Skeletal muscle satellite cell (primary cell): ENCODE measurements around the gene CDCA3. TPM values are rescaled to one million over a fixed set of nuclear protein-coding genes. Genes with fewer than 3 reads are reported as not detected.
A peak's percentile ranks its signal among the peaks of the same experiment; 100 is the strongest.
"Not testable (repeated sequence)": the region's sequence is repeated elsewhere in the genome, so short reads cannot be mapped to it uniquely, and the experiment has no call there.

Source experiments
- H3K27me3 ChIP-seq: 2 replicates; pipeline ENCODE4 v1.7.0; 2013; ENCODE audit warnings: low read length; ENCODE audit not compliant: control insufficient read depth, insufficient read depth
- H3K36me3 ChIP-seq: 2 replicates; pipeline ENCODE4 v1.7.0; 2013; ENCODE audit warnings: mild to moderate bottlenecking, control low read depth, low read length; ENCODE audit not compliant: insufficient read depth
- H3K4me1 ChIP-seq: 2 replicates; pipeline ENCODE4 v1.7.0; 2013; ENCODE audit warnings: low read length; ENCODE audit not compliant: control insufficient read depth, insufficient read depth
- H3K4me2 ChIP-seq: 2 replicates; pipeline ENCODE4 v1.7.0; 2013; ENCODE audit warnings: mild to moderate bottlenecking, low read length
- H3K4me3 ChIP-seq: 2 replicates; pipeline ENCODE4 v1.7.0; 2013; ENCODE audit warnings: low read length
- H3K9ac ChIP-seq: 2 replicates; pipeline ENCODE4 v1.7.0; 2013; ENCODE audit warnings: mild to moderate bottlenecking, low read depth, low read length, moderate library complexity
- H3K9me3 ChIP-seq: replicated peaks from 2 replicates; pipeline ENCODE4 v1.7.0; 2013; ENCODE audit warnings: mild to moderate bottlenecking, control low read depth, low read length
- total RNA-seq: library from RNA; depleted of rRNA; stranded (reverse); fragments of >200 nt; gene quantifications from 2 replicates; pipeline ENCODE4 v1.2.3, GENCODE V29; 2012; rRNA removed

CDCA3 gene
- 11.2 and 25.3 TPM in 2 replicates for total RNA-seq

DNA sequence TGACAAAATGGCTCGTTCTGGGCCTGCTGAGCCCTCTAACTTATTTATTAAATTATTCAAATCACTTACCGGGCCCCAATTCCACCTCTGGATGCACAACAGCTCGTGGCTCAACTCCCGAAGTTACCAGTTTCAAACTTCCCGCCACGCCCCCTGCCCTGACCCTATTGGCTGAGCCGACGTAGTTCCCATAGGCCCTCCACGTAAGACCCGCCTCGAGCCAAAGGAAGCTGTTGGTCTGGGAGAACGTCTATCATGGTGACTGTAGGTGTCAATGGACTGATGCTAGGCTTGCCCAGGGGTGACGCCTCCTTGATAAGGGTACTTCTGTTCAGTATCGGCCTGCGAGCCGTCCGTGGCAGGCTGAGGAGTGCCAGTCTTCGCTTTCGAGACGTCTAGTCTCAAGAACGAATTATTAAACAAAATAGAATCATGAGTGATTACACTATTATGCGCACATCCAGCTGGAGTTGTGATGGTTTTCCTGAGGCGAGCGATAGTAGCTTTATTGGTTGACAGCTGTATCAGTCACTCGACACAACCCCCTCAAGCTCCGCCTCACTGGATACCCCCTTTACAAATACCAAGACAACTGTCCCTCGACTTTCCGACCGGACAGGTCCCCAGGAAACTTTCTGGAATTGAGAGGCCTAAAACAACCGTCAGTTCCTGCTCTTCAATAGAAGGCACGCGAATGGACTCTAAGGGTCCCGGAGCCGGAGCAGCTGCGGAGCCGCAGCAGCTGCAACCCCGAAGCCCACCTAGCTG is at the start of gene CDCA3:
Gene CDCA3 (minus strand): TSS at position 134 of the 768 bp plus-strand sequence. CDS start 334 bp downstream, outside the sequence.
- Histone ChIP-seq H3K4me2 (peak within 1 kb of the TSS; percentile 87), H3K9me3 (no peaks in the 10 kb centered on the region), H3K4me1 (peaks cover 29% of the 10 kb centered on the region), H3K36me3 (peaks cover 49% of the 10 kb centered on the region), H3K9ac (peak within 1 kb of the TSS; percentile 87), H3K4me3 (peak within 1 kb of the TSS; percentile 90), H3K27me3 (no peaks in the 10 kb centered on the region)

DNA sequence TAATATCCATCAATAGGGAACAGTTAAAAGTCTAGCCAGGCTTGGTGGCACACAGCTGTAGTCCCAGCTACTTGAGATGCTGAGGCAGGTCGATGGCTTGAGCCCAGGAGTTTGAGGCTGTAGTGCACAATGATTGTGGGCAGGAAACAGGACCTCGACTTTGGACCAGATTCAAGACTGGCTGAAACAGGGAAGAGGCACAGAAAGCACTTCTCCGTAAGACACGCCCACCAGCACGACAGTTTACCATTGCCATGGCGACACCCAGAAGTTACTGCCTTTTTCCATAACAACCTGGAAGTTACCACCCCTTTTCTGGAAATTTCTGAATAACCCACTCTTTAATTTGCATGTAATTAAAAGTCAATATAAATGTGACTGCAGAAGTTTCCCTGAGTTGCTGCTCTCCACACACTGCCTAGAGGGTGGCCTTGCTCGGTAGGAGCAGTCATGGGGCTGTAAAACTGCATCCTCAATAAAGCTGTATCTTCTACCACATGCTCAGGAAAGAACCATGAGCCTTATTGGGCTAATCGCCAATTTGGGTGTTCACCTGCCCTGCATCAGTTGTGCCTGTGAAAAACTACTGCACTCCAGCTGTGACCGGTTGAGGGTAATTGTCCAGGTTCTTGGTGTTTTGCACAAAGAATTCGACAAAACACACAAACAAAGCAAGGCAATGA is 48.9 kb upstream of the CDCA3 start:
- H3K36me3 ChIP-seq = no peaks in the 10 kb centered on the region
- H3K4me3 ChIP-seq = no peak overlapping the region
- no peaks in the 10 kb centered on the region for H3K27me3 ChIP-seq
- H3K4me2 ChIP-seq = no peak overlapping the region
- no peaks in the 10 kb centered on the region for H3K9me3 ChIP-seq
- H3K4me1 ChIP-seq = peaks cover 5% of the 10 kb centered on the region
- no peak overlapping the region for H3K9ac ChIP-seq

DNA sequence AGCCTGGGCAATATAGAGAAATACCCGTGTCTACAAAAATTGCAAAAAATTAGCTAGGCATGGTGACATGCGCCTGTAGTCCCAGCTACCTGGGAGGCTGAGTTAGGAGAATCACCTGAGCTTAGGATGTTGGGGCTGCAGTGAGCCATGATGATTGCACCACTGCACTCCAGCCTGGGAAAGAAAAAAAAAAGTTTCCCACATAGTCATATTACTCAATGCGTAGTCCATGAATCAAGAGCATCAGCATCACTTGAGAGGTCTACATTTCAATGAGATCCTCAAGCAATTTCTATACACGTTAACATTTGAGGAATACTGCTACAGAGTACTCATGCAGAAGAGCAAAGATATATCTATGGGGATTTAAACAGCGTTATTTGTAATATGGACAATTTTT is 48.3 kb upstream of the CDCA3 start:
- Histone ChIP-seq H3K36me3 (no peaks in the 10 kb centered on the region), H3K4me1 (peaks cover 3% of the 10 kb centered on the region), H3K27me3 (no peaks in the 10 kb centered on the region), H3K9me3 (no peaks in the 10 kb centered on the region), H3K9ac (no peak overlapping the region), H3K4me3 (no peak overlapping the region), H3K4me2 (no peak overlapping the region)

DNA sequence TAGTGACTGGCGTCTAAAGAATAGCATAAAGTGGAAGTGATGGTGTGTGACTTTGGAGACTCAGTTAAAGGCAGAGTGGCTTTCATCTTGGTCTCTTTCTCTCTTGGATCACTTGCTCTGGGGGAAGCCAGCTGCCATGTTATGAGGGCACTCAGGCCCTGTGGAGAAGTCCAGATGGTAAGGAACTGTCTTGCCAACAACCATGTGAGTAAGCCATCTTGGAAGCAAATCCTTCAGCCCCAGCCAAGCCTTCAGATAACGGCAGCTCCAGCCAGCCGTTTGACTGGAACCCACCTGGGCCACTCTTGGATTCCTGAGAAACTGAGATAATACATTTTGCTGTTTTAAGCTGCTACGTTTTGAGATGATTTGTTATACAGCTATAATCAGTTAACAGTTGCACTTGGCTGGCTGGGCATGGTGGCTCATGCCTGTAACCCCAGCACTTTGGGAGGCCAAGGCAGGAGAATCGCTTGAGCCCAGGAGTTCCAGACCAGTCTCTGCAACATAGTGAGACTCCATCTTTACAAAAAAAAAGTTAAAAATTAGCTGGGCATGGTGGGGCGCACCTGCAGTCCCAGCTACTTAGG is 45.9 kb upstream of the CDCA3 start:
- H3K27me3 ChIP-seq = no peaks in the 10 kb centered on the region
- no peak overlapping the region for H3K4me2 ChIP-seq
- H3K36me3 ChIP-seq = no peaks in the 10 kb centered on the region
- no peak overlapping the region for H3K4me3 ChIP-seq
- H3K9ac ChIP-seq = no peak overlapping the region
- H3K9me3 ChIP-seq = no peaks in the 10 kb centered on the region
- H3K4me1 ChIP-seq = no peaks in the 10 kb centered on the region

DNA sequence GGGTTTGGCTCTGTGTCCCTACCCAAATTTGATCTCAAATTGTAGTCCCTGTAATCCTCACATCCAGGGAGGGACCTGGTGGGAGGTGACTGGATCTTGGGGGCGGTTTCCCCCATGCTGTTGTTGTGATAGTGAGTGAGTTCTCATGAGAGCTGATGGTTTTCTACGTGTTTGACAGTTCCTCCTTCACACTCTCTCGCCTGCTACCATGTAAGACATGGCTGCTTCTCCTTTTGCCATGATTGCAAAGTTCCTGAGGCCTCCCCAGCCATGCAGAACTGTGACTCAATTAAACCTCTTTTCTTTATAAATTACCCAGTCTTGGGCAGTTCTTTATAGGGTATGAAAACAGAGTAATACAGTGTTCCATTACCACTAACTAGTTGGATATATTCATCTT is 43.2 kb upstream of the CDCA3 start:
- no peaks in the 10 kb centered on the region for H3K27me3 ChIP-seq
- H3K9me3 ChIP-seq = no peaks in the 10 kb centered on the region
- H3K4me2 ChIP-seq = no peak overlapping the region
- no peak overlapping the region for H3K4me3 ChIP-seq
- H3K36me3 ChIP-seq = no peaks in the 10 kb centered on the region
- peaks cover 13% of the 10 kb centered on the region for H3K4me1 ChIP-seq
- H3K9ac ChIP-seq = no peak overlapping the region

DNA sequence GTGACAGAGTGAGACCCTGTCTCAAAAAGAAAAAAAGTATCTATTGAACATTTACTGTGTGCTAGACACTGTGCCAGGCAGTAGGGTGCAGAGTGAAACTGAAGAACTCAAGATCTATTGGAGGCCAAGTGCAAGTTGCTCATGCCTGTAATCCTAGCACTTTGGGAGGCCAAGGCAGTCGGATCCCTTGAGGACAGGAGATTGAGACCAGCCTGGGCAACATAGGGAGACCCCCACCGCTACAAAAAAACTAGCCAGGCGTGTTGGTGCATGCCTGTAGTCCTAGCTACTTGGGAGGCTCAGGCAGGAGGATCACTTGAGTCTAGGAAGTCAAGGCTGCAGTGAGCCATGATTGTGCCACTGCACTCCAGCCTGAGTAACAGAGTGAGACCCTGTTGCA is 41.6 kb upstream of the CDCA3 start:
- H3K27me3 ChIP-seq, H3K4me2 ChIP-seq, H3K36me3 ChIP-seq, H3K9ac ChIP-seq, H3K4me3 ChIP-seq, H3K9me3 ChIP-seq: not testable (repeated sequence)
- peaks cover 13% of the 10 kb centered on the region for H3K4me1 ChIP-seq

DNA sequence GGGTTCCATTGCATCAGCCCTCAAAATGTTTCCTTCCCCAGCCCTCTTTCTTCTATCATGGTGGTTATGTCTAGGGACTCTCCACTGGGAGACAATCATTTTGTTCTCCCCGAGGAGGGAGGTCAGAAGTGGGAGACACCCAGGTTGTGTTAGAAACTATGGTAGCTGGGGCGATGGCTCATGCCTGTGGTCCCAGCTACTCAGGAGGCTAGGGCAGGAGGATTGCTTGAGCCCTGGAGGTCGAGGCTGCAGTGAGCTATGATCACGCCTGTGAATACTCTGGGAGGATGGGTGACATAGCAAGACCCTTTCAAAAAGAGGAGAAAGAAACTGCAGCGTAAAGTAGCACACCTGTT is 40.5 kb upstream of the CDCA3 start:
- Histone ChIP-seq H3K9ac (peak overlapping the region; percentile 95), H3K4me2 (peak overlapping the region; percentile 98), H3K4me3 (peak overlapping the region; percentile 72), H3K4me1 (peaks cover 13% of the 10 kb centered on the region), H3K27me3 (no peaks in the 10 kb centered on the region), H3K36me3 (no peaks in the 10 kb centered on the region), H3K9me3 (no peaks in the 10 kb centered on the region)

DNA sequence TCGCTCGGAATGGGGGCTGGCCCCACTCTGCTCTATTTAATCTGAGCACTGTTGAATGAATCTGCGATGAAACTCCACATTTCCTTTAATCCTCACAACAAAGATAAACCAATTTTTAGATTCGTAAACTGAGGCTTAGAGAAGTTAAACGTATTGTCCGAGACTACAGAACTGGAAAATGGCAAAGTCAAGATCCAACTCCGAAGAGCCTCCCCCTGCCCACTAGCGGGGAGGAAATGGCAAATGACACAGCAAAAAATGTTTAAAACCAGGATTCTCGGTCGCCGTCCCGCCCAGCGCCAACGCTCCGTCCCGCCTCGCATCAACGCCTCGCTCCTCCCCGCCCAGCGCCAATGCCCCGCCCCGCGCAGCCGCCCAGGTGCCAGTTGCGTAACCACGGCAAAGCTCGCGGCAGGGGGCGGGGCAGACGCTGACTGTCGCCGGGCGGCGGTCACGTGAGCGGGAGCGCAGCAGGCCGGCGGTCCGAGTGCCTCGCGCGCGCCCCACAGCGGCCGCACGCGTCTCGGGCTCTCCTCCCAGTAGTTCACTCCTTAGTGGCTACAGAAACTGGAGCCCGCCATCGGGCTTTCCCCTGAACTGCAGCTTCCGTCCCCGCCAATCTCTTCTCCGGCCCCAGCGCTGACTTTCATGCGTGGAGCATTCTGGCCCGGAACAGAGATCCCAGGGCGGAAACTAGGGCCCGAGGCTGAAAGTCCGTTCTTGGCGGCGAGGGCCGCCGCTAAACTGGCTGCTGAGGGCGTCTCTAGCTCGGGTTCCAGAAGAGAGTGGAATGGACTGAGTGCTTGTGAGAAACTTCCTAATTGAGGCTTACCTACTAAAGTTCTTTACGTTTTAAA is 39.9 kb upstream of the CDCA3 start:
- Histone ChIP-seq H3K9me3 (no peaks in the 10 kb centered on the region), H3K4me1 (peaks cover 13% of the 10 kb centered on the region), H3K36me3 (no peaks in the 10 kb centered on the region), H3K4me2 (peak overlapping the region; percentile 98), H3K4me3 (peak overlapping the region; percentile 72), H3K27me3 (no peaks in the 10 kb centered on the region), H3K9ac (peak overlapping the region; percentile 95)

DNA sequence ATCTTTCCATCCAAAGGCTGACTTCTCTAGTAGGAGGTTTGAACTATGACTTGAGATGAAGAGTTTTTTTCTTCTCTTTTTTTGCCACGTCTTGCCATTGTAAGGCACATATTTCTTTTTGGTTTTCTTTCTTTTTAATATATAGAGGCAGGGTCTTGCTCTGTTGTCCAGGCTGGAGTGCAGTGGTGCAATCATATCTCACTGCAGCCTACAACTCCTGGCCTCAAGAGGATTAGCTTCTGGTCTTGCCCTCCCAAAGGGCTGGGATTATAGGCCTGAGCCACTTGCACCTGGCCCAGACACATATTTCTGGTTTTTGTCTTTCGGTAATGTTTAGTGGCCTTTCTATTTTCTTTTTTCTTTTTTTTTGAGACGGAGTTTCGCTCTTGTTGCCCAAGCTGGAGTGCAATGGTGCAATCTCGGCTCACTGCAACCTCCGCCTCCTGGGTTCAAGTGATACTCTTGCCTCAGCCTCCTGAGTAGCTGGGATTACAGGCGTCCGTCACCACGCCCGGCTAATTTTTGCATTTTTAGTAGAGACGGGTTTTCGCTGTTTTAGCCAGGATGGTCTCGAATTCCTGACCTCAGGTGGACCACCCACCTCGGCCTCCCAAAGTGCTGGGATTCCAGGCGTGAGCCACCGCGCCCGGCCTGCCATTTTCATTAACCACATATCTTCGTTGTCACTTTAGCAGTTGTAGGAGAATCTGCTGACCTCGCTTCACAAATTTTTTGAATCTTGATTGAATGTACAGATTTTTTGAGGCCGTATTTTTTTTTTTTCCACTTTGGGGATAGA is 38.9 kb upstream of the CDCA3 start:
- H3K36me3 ChIP-seq, H3K4me3 ChIP-seq, H3K27me3 ChIP-seq, H3K9me3 ChIP-seq: not testable (repeated sequence)
- peaks cover 13% of the 10 kb centered on the region for H3K4me1 ChIP-seq
- H3K9ac ChIP-seq = peak overlapping the region; percentile 79
- peak overlapping the region; percentile 78 for H3K4me2 ChIP-seq

DNA sequence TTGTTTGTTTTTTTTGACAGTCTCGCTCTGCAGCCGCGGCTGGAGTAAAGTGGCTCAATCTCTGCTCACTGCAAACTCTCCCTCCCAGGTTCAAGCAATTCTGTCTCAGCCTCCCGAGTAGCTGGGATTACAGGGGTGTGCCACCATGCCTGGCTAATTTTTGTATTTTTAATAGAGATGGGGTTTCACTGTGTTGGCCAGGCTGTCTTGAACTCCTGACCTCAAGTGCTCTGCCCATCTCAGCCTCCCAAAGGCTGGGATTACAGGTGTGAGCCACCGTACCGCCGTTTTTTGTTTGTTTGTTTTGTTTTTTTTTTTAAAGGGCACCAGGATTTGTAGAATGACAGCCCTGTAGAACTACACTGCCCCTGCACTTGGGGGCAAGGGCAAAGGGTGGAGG is 37.7 kb upstream of the CDCA3 start:
- not testable (repeated sequence) for H3K9me3 ChIP-seq, H3K4me2 ChIP-seq, H3K27me3 ChIP-seq, H3K4me3 ChIP-seq, H3K9ac ChIP-seq
- Histone ChIP-seq H3K4me1 (peaks cover 13% of the 10 kb centered on the region), H3K36me3 (peaks cover 14% of the 10 kb centered on the region)
